ENCODE data around the gene RGMB. TPM values are rescaled to one million over a fixed set of nuclear protein-coding genes. Genes with fewer than 3 reads are reported as not detected.

The RGMB gene
- total and polyA plus RNA-seq, 2 donors from 2014 or later = 4.0 to 12.2 TPM

DNA sequence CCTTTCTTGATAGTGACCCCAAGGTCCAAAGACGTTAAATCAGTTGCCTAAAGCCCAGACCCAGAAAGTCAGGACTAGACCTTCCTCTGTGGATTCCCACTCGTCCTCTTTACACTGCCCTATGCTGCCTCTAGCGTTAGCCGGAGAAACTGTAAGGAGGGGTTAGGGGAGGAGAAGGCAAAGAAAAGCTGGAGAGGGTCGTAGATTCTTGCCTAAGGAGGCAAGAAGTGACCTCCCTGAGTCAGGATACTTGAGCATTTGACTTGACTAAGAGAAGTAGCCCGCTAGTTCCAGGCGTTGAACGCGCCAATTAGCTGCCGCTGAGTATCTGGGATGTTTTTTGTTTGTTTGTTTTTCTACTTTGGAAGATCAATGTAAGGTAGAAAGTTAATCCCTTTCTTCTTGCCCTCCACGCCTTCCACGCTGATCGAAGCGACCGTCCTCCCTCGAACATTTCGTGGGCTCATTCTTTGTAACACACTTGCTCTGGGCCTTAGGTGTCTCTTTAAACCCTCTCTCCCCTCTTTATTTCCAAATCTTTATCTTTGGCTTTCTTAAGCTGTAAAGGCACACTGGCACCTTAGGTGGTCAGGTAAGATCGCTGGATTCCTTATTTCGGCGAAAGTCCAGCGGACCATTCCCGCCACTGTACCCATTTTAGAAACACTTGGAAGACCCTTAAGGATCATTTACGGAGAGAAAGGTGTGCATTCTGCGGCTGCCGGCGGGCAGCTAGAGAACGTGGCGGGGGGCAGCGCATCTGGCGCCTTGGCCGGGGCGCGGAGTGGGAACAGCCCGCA lies 5.1 kb upstream of the RGMB start:
- intact Hi-C loops (cut with DNase I) = no loop called here
- Histone ChIP-seq H3K4me3 (ENCODE audit: low read length in 3 of 3) (peak overlapping the region; percentile 65 to 90 (median 84)), H3K9ac (ENCODE audit: low read length in 3 of 3) (peak overlapping the region; percentile 21 to 51 (median 34)), H3K36me3 (ENCODE audit: control insufficient read depth in 2 of 3, insufficient read depth in 3 of 3, low read length in 3 of 3) (no peaks in the 10 kb centered on the region), H3K4me1 (ENCODE audit: control insufficient read depth in 2 of 3, insufficient read depth in 2 of 3, low read depth in 1 of 3, low read length in 3 of 3) (peaks cover 5 to 14% (median 12%) of the 10 kb centered on the region in 3 donors), H3K9me3 (ENCODE audit: control insufficient read depth in 2 of 3, insufficient read depth in 1 of 3, low read length in 3 of 3) (no peaks in the 10 kb centered on the region), H3K27ac (ENCODE audit: low read depth in 2 of 2, low read length in 2 of 2) (no peak overlapping the region), H3K27me3 (ENCODE audit: control insufficient read depth, insufficient read depth, low read length) (no peaks in the 10 kb centered on the region)
- FAIRE-seq (no peak), DNase-seq (peak in 4 of 5 donors; percentile 68 to 88 (median 79))
- TF ChIP-seq, protein P1, sequence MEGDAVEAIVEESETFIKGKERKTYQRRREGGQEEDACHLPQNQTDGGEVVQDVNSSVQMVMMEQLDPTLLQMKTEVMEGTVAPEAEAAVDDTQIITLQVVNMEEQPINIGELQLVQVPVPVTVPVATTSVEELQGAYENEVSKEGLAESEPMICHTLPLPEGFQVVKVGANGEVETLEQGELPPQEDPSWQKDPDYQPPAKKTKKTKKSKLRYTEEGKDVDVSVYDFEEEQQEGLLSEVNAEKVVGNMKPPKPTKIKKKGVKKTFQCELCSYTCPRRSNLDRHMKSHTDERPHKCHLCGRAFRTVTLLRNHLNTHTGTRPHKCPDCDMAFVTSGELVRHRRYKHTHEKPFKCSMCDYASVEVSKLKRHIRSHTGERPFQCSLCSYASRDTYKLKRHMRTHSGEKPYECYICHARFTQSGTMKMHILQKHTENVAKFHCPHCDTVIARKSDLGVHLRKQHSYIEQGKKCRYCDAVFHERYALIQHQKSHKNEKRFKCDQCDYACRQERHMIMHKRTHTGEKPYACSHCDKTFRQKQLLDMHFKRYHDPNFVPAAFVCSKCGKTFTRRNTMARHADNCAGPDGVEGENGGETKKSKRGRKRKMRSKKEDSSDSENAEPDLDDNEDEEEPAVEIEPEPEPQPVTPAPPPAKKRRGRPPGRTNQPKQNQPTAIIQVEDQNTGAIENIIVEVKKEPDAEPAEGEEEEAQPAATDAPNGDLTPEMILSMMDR (IDR thresholded peaks at IDR 0.05; ENCODE audit: borderline replicate concordance, extremely low read depth, insufficient read depth) = peak; percentile 64

DNA sequence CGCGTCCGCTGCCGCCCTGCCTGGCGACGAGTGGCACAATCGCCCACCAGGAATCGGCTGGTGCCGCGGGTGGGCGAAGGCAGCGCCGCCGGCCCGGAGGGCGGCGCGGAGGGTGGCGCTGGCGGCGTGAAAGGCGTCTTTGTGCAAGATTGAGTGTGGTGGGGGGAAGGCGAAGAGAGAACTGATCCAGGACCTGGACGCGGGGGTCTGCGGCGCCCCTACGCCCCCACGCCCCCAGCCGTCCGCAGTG lies 4.6 kb upstream of the RGMB start:
- intact Hi-C loops (cut with DNase I) = no loop called here
- no peaks in the 10 kb centered on the region for H3K27me3 ChIP-seq (ENCODE audit: control insufficient read depth, insufficient read depth, low read length)
- H3K36me3 ChIP-seq (ENCODE audit: control insufficient read depth in 2 of 3, insufficient read depth in 3 of 3, low read length in 3 of 3) = no peaks in the 10 kb centered on the region
- no peak for DNase-seq
- H3K4me1 ChIP-seq (ENCODE audit: control insufficient read depth in 2 of 3, insufficient read depth in 2 of 3, low read depth in 1 of 3, low read length in 3 of 3) = peaks cover 5 to 14% (median 12%) of the 10 kb centered on the region in 3 donors
- FAIRE-seq = no peak
- H3K4me3 ChIP-seq (ENCODE audit: low read length in 3 of 3) = peak overlapping the region in 2 of 3 donors; percentile 84 to 90
- TF ChIP-seq, protein P1 (IDR thresholded peaks at IDR 0.05; ENCODE audit: borderline replicate concordance, extremely low read depth, insufficient read depth) = no peak
- no peak overlapping the region for H3K27ac ChIP-seq (ENCODE audit: low read depth in 2 of 2, low read length in 2 of 2)
- no peaks in the 10 kb centered on the region for H3K9me3 ChIP-seq (ENCODE audit: control insufficient read depth in 2 of 3, insufficient read depth in 1 of 3, low read length in 3 of 3)
- peak overlapping the region in 1 of 3 donors; percentile 34 for H3K9ac ChIP-seq (ENCODE audit: low read length in 3 of 3)

DNA sequence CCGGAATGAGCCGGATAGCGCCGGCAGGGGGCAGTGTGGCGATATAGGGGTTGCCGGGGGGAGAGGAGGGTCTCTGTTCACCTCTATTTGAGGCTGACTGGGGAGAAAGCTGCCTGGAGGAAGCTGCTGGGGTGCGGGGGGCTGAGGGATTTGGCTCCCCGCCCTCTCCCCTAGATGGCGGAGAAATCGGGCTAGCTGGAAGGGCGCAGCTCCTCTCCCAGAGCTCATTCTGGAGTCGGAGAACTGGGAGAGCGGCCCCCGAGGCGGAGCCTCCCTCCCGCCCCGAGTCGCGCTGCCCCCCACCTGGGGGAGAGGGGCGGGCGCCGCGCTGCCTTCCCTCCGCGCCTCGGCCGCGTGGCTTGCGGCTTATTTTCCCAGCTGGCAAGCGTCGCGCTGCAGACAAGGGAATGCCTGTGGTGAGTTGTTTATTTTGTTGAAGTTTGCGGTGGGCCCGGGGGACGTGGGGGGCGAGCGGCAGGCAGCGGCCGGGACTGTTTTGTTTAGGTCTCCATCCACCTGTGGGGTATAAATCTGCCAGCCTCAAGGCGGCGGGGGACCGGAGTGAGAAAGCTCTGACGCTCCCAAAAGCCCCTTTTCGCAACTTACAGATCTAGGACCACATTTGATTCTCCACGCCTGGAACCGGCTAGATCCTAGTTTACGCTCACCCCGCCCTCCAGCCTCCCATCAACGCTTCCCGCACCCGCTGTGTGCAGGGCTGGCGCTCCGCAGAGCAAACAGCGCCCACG lies 4.1 kb upstream of the RGMB start:
- Histone ChIP-seq H3K27me3 (ENCODE audit: control insufficient read depth, insufficient read depth, low read length) (no peaks in the 10 kb centered on the region), H3K36me3 (ENCODE audit: control insufficient read depth in 2 of 3, insufficient read depth in 3 of 3, low read length in 3 of 3) (no peaks in the 10 kb centered on the region), H3K27ac (ENCODE audit: low read depth in 2 of 2, low read length in 2 of 2) (no peak overlapping the region), H3K9ac (ENCODE audit: low read length in 3 of 3) (peak overlapping the region; percentile 30 to 87 (median 55)), H3K4me1 (ENCODE audit: control insufficient read depth in 2 of 3, insufficient read depth in 2 of 3, low read depth in 1 of 3, low read length in 3 of 3) (peaks cover 5 to 14% (median 12%) of the 10 kb centered on the region in 3 donors), H3K9me3 (ENCODE audit: control insufficient read depth in 2 of 3, insufficient read depth in 1 of 3, low read length in 3 of 3) (no peaks in the 10 kb centered on the region), H3K4me3 (ENCODE audit: low read length in 3 of 3) (peak overlapping the region; percentile 77 to 95 (median 90))
- intact Hi-C loops (cut with DNase I) = no loop called here
- FAIRE-seq (no peak), DNase-seq (peak; percentile 64 to 87 (median 79))
- TF ChIP-seq, protein P1 (IDR thresholded peaks at IDR 0.05; ENCODE audit: borderline replicate concordance, extremely low read depth, insufficient read depth) = peak; percentile 48

Measured in kidney (tissue), 14 donors.